ENCODE results near the gene RMRP. TPM values are rescaled to one million over a fixed set of nuclear protein-coding genes. Genes with fewer than 3 reads are reported as not detected.

RMRP gene
- polyA plus RNA-seq, 3 donors, result 1.9 TPM; not detected in 2

GRCh38 chr9:35688558-35689541 lies 31.0 kb upstream of the RMRP start:
- DNase-seq (ENCODE audit: extremely low read depth in 1 of 11, low read depth in 9 of 11, low spot score in 4 of 11), result no peak

- DNase-seq (ENCODE audit: extremely low read depth in 1 of 11, low read depth in 9 of 11, low spot score in 4 of 11), result no peak
These were observed 30.2 kb upstream of the RMRP start for GRCh38 chr9:35687972-35688557.

- DNase-seq (ENCODE audit: extremely low read depth in 1 of 11, low read depth in 9 of 11, low spot score in 4 of 11), result no peak
These were observed 29.5 kb upstream of the RMRP start for GRCh38 chr9:35687306-35687705.

- no peak for DNase-seq (ENCODE audit: extremely low read depth in 1 of 11, low read depth in 9 of 11, low spot score in 4 of 11)
These were observed 28.7 kb upstream of the RMRP start for GRCh38 chr9:35686222-35687203.

GRCh38 chr9:35685506-35685905 lies 27.7 kb upstream of the RMRP start:
- no peak for DNase-seq (ENCODE audit: extremely low read depth in 1 of 11, low read depth in 9 of 11, low spot score in 4 of 11)

- no peak for DNase-seq (ENCODE audit: extremely low read depth in 1 of 11, low read depth in 9 of 11, low spot score in 4 of 11)
These were observed 27.1 kb upstream of the RMRP start for GRCh38 chr9:35684921-35685320.

- no peak for DNase-seq (ENCODE audit: extremely low read depth in 1 of 11, low read depth in 9 of 11, low spot score in 4 of 11)
These were observed 25.5 kb upstream of the RMRP start for GRCh38 chr9:35683323-35683722.

GRCh38 chr9:35682520-35683315 lies 24.9 kb upstream of the RMRP start:
- no peak for DNase-seq (ENCODE audit: extremely low read depth in 1 of 11, low read depth in 9 of 11, low spot score in 4 of 11)

GRCh38 chr9:35682051-35682450 lies 24.2 kb upstream of the RMRP start:
- no peak for DNase-seq (ENCODE audit: extremely low read depth in 1 of 11, low read depth in 9 of 11, low spot score in 4 of 11)

- no peak for DNase-seq (ENCODE audit: extremely low read depth in 1 of 11, low read depth in 9 of 11, low spot score in 4 of 11)
These were observed 23.7 kb upstream of the RMRP start for GRCh38 chr9:35681341-35682002.

- no peak for DNase-seq (ENCODE audit: extremely low read depth in 1 of 11, low read depth in 9 of 11, low spot score in 4 of 11)
These were observed 22.7 kb upstream of the RMRP start for GRCh38 chr9:35680331-35681105.

- no peak for DNase-seq (ENCODE audit: extremely low read depth in 1 of 11, low read depth in 9 of 11, low spot score in 4 of 11)
These were observed 22.0 kb upstream of the RMRP start for GRCh38 chr9:35679766-35680330.

- no peak for DNase-seq (ENCODE audit: extremely low read depth in 1 of 11, low read depth in 9 of 11, low spot score in 4 of 11)
These were observed 21.3 kb upstream of the RMRP start for GRCh38 chr9:35679091-35679490.

GRCh38 chr9:35675732-35676392 lies 18.0 kb upstream of the RMRP start:
- peak in 8 of 11 donors; percentile 35 to 77 (median 74) for DNase-seq (ENCODE audit: extremely low read depth in 1 of 11, low read depth in 9 of 11, low spot score in 4 of 11)

GRCh38 chr9:35675204-35675603 lies 17.4 kb upstream of the RMRP start:
- DNase-seq (ENCODE audit: extremely low read depth in 1 of 11, low read depth in 9 of 11, low spot score in 4 of 11), result no peak

- no peak for DNase-seq (ENCODE audit: extremely low read depth in 1 of 11, low read depth in 9 of 11, low spot score in 4 of 11)
These were observed 16.2 kb upstream of the RMRP start for GRCh38 chr9:35674025-35674361.

Data from renal cortex interstitium (tissue), 11 donors.